H1 (cell line): ENCODE data around the gene SORL1-AS1.

Experiments used
- CTCF ChIA-PET: fragments of 300-600 bp; sonication (Branson Sonifier 250); formaldehyde crosslinking; loops from one replicate; lab custom pipeline; 2021; ENCODE audit not compliant: partially characterized antibody; lab: Charles Lee
- POLR2A ChIA-PET: fragments of 300-600 bp; sonication (Branson Sonifier 250); formaldehyde crosslinking; loops from one replicate; lab custom pipeline; 2021; ENCODE audit warnings: inconsistent platforms; ENCODE audit not compliant: partially characterized antibody; lab: Charles Lee
- DNase-seq, 2 experiments: peaks; one replicate each; pipeline versions ENCODE4 v3.0.0 to v3.0.0-alpha.2; 2010 to 2022; ENCODE audit warnings: low spot score in 2 of 2, low read depth in 1 of 2, mixed read lengths in 1 of 2
- FAIRE-seq: peaks from 2 replicates; lab custom pipeline; 2011; peaks lifted over from hg19 to GRCh38; lab: Jason Lieb, UNC
- H2AFZ ChIP-seq: 2 replicates; pipeline ENCODE4 v1.8.1; 2012; ENCODE audit warnings: low read length, inconsistent platforms
- H2AK5ac ChIP-seq: 2 replicates; pipeline ENCODE4 v1.6.1; 2013; ENCODE audit warnings: low read depth, low read length
- H2BK120ac ChIP-seq: replicated peaks from 2 replicates; pipeline ENCODE3; 2013; ENCODE audit warnings: low read depth, low read length, inconsistent platforms
- H2BK12ac ChIP-seq: 2 replicates; pipeline ENCODE4 v1.6.1; 2013; ENCODE audit warnings: low read depth, low read length
- H2BK15ac ChIP-seq: 2 replicates; pipeline ENCODE4 v1.6.1; 2013; ENCODE audit warnings: low read length
- H2BK20ac ChIP-seq: 2 replicates; pipeline ENCODE4 v1.6.1; 2013; ENCODE audit warnings: low read length
- H2BK5ac ChIP-seq: 2 replicates; pipeline ENCODE4 v1.6.1; 2013; ENCODE audit warnings: low read depth, low read length
- H3K14ac ChIP-seq: 2 replicates; pipeline ENCODE4 v1.6.1; 2013; ENCODE audit warnings: inconsistent platforms; ENCODE audit not compliant: insufficient read length
- H3K18ac ChIP-seq: 2 replicates; pipeline ENCODE4 v1.6.1; 2013; ENCODE audit warnings: low read length; ENCODE audit errors: extremely low read depth
- H3K23ac ChIP-seq: 2 replicates; pipeline ENCODE4 v1.6.1; 2013; ENCODE audit warnings: inconsistent platforms; ENCODE audit not compliant: insufficient read length
- H3K23me2 ChIP-seq: 2 replicates; pipeline ENCODE4 v1.6.1; 2013; ENCODE audit warnings: low read depth, low read length
- H3K27ac ChIP-seq: 2 replicates; pipeline ENCODE4 v1.6.1; 2011; ENCODE audit warnings: low read depth, low read length, inconsistent platforms
- H3K27me3 ChIP-seq, 4 experiments: replicated peaks in 1 of 4; 1 replicate in 1 of 4; 2 replicates in 3 of 4; pipeline versions ENCODE4 v1.6.1 to v1.8.1; 2011 to 2013; ENCODE audit warnings: low read length in 3 of 4, mild to moderate bottlenecking in 3 of 4, inconsistent platforms in 2 of 4, mixed read lengths in 2 of 4, moderate library complexity in 1 of 4; ENCODE audit not compliant: control insufficient read depth in 3 of 4, insufficient read depth in 3 of 4; ENCODE audit errors: extremely low read depth in 1 of 4
- H3K36me3 ChIP-seq, 4 experiments: 2 replicates each; pipeline versions ENCODE4 v1.6.1 to v1.8.1; 2011 to 2013; ENCODE audit warnings: mild to moderate bottlenecking in 4 of 4, low read length in 3 of 4, moderate library complexity in 2 of 4, control low read depth in 1 of 4, inconsistent platforms in 1 of 4; ENCODE audit not compliant: insufficient read depth in 4 of 4, control insufficient read depth in 2 of 4
- H3K4ac ChIP-seq: replicated peaks from 2 replicates; pipeline ENCODE3; 2013; ENCODE audit warnings: low read length, low read depth, mixed read lengths, inconsistent platforms; ENCODE audit not compliant: insufficient read length
- H3K4me1 ChIP-seq, 4 experiments: replicated peaks in 1 of 4; 1 replicate in 1 of 4; 2 replicates in 3 of 4; pipeline versions ENCODE4 v1.6.1 to v1.8.1; 2011 to 2013; ENCODE audit warnings: low read length in 3 of 4, inconsistent platforms in 2 of 4, mixed read lengths in 1 of 4; ENCODE audit not compliant: insufficient read depth in 4 of 4, control insufficient read depth in 3 of 4
- H3K4me2 ChIP-seq, 2 experiments: 2 replicates each; pipeline versions ENCODE4 v1.6.1 to v1.8.1; 2011 to 2013; ENCODE audit warnings: low read depth in 2 of 2, low read length in 2 of 2, control low read depth in 1 of 2, inconsistent platforms in 1 of 2, mild to moderate bottlenecking in 1 of 2; ENCODE audit not compliant: insufficient read depth in 1 of 2
- H3K4me3 ChIP-seq, 4 experiments: fragments of 200-600, 300-600 bp in 1 of 4; sonication (generic), shearing (Covaris generic), sonication (Bioruptor Twin) in 1 of 4; 2 replicates each; pipeline versions ENCODE4 v1.5.1 to v1.8.1; 2011 to 2016; ENCODE audit warnings: low read length in 4 of 4, low read depth in 3 of 4, control low read depth in 2 of 4, inconsistent platforms in 2 of 4, mild to moderate bottlenecking in 2 of 4, mixed read lengths in 1 of 4, moderate library complexity in 1 of 4; ENCODE audit not compliant: insufficient read depth in 2 of 4; ENCODE audit errors: extremely low read depth in 1 of 4
- H3K56ac ChIP-seq: replicated peaks from 2 replicates; pipeline ENCODE3; 2013; ENCODE audit warnings: low read depth, mild to moderate bottlenecking, mixed read lengths, low read length, inconsistent platforms; ENCODE audit not compliant: insufficient read length
- H3K79me1 ChIP-seq: 2 replicates; pipeline ENCODE4 v1.6.1; 2013; ENCODE audit warnings: low read depth, low read length, control low read depth
- H3K79me2 ChIP-seq, 2 experiments: 2 replicates each; pipeline versions ENCODE4 v1.6.1 to v1.8.1; 2012 to 2013; ENCODE audit warnings: low read length in 2 of 2, mild to moderate bottlenecking in 2 of 2, inconsistent platforms in 1 of 2; ENCODE audit not compliant: insufficient read depth in 2 of 2, control insufficient read depth in 1 of 2
- H3K9ac ChIP-seq, 4 experiments: replicated peaks in 1 of 4; 1 replicate in 1 of 4; 2 replicates in 3 of 4; pipeline versions ENCODE4 v1.6.1 to v1.8.1; 2011 to 2013; ENCODE audit warnings: low read depth in 3 of 4, low read length in 3 of 4, control low read depth in 2 of 4, mild to moderate bottlenecking in 2 of 4, moderate library complexity in 2 of 4, inconsistent platforms in 1 of 4; ENCODE audit errors: extremely low read depth in 1 of 4
- H3K9me3 ChIP-seq, 2 experiments: 2 replicates each; pipeline versions ENCODE4 v1.6.1 to v1.8.1; 2012 to 2013; ENCODE audit warnings: mild to moderate bottlenecking in 2 of 2, moderate library complexity in 2 of 2, control low read depth in 1 of 2, inconsistent platforms in 1 of 2, low read depth in 1 of 2, low read length in 1 of 2, mixed read lengths in 1 of 2; ENCODE audit not compliant: insufficient read depth in 2 of 2
- H4K20me1 ChIP-seq, 2 experiments: replicated peaks in 1 of 2; 2 replicates each; pipeline versions ENCODE3 to v1.8.1; 2011 to 2013; ENCODE audit warnings: inconsistent platforms in 2 of 2, low read length in 2 of 2, mild to moderate bottlenecking in 1 of 2; ENCODE audit not compliant: insufficient read depth in 2 of 2, control insufficient read depth in 1 of 2
- H4K5ac ChIP-seq: 2 replicates; pipeline ENCODE4 v1.6.1; 2013; ENCODE audit warnings: low read length, low read depth, mixed read lengths, inconsistent platforms; ENCODE audit not compliant: insufficient read length
- H4K8ac ChIP-seq: 2 replicates; pipeline ENCODE4 v1.8.0; 2013; ENCODE audit warnings: mild to moderate bottlenecking, moderate library complexity, low read length, inconsistent platforms; ENCODE audit not compliant: insufficient read depth; ENCODE audit errors: extremely low read depth
- H4K91ac ChIP-seq: replicated peaks from 2 replicates; pipeline ENCODE3; 2013; ENCODE audit warnings: low read length, mixed read lengths, inconsistent platforms; ENCODE audit not compliant: insufficient read length
- ATF2 ChIP-seq: IDR thresholded peaks from 2 replicates; pipeline ENCODE4 v1.6.1; 2012; ENCODE audit warnings: low read length, inconsistent platforms
- ATF3 ChIP-seq: IDR thresholded peaks from 2 replicates; pipeline ENCODE4 v1.6.1; 2011; ENCODE audit warnings: low read depth, mild to moderate bottlenecking, low read length; ENCODE audit not compliant: insufficient read depth
- BRCA1 ChIP-seq: IDR thresholded peaks from 2 replicates; pipeline ENCODE4 v1.6.1; 2012; ENCODE audit warnings: low read depth, low read length, improper control_type of control experiment
- HDAC6 ChIP-seq: IDR thresholded peaks from one replicate; pipeline ENCODE4 v1.7.1; 2012; ENCODE audit warnings: low read depth, mild to moderate bottlenecking, inconsistent platforms, low read length, moderate library complexity
- JUN ChIP-seq: IDR thresholded peaks from 2 replicates; pipeline ENCODE4 v1.6.1; 2011; ENCODE audit warnings: low read depth, mild to moderate bottlenecking, improper control_type of control experiment, low read length
- KDM1A ChIP-seq: fragments of 200-600, 300-600 bp; sonication (generic); IDR thresholded peaks from 2 replicates; pipeline ENCODE4 v1.7.1; 2016; ENCODE audit warnings: mild to moderate bottlenecking, low read length, borderline replicate concordance
- POLR2AphosphoS5 ChIP-seq: IDR thresholded peaks from 2 replicates; pipeline ENCODE4 v1.6.1; 2011; ENCODE audit warnings: low read depth, low read length
- POU5F1 ChIP-seq: IDR thresholded peaks from 2 replicates; pipeline ENCODE4 v1.6.1; 2011; ENCODE audit warnings: low read depth, mild to moderate bottlenecking, low read length, moderate library complexity
- ZNF274 ChIP-seq: IDR thresholded peaks from 2 replicates; pipeline ENCODE4 v1.7.0; 2012; ENCODE audit warnings: low read length, borderline replicate concordance; ENCODE audit errors: extremely low read depth
- WGBS, 2 experiments: shearing (Covaris generic) in 1 of 2; methylation state at CpG; one replicate each; pipeline versions ENCODE4 v1.1.6 to v1.1.7; 2013 to 2015; ENCODE audit warnings: low lambda C conversion rate in 2 of 2, mixed read lengths in 2 of 2, inconsistent platforms in 1 of 2, low coverage in 1 of 2, missing lambda C conversion rate in 1 of 2; ENCODE audit not compliant: insufficient replicate concordance in 2 of 2, insufficient coverage in 1 of 2, insufficient read length in 1 of 2; ENCODE audit errors: extremely low coverage in 1 of 2, missing lambda C conversion rate in 1 of 2; 5-methylcytosine and 5-hydroxymethylcytosine counted together

Gene SORL1-AS1

GRCh38 chr11:121444526-121444925 lies 8.2 kb downstream of the SORL1-AS1 start:
- Histone ChIP-seq H2BK5ac (no peak overlapping the region), H3K4ac (no peak overlapping the region), H3K9ac (no peak overlapping the region), H3K79me2 (no peaks in the 10 kb centered on the region), H3K23ac (no peak overlapping the region), H3K27ac (no peak overlapping the region), H2BK120ac (no peak overlapping the region), H4K5ac (no peak overlapping the region), H3K27me3 (no peaks in the 10 kb centered on the region; a peak in 2 of 7 replicates), H2AFZ (no peak overlapping the region), H2BK15ac (no peak overlapping the region), H3K36me3 (no peaks in the 10 kb centered on the region), H3K4me3 (no peak overlapping the region), H3K18ac (no peak overlapping the region), H4K20me1 (no peaks in the 10 kb centered on the region), H3K9me3 (no peaks in the 10 kb centered on the region), H3K56ac (no peak overlapping the region), H3K23me2 (no peaks in the 10 kb centered on the region), H2BK12ac (0 out of 2 replicates have a peak overlapping the region, but pooled peaks have one; percentile 20), H4K91ac (no peak overlapping the region), H3K14ac (no peak overlapping the region), H4K8ac (no peak overlapping the region), H2BK20ac (peak overlapping the region; percentile 50; the same call in 1 of the 2 replicates), H3K4me1 (peaks cover 0 to 12% (median 5%) of the 10 kb centered on the region in 4 experiments; a peak in 6 of 7 replicates), H2AK5ac (no peak overlapping the region), H3K4me2 (no peak overlapping the region), H3K79me1 (no peaks in the 10 kb centered on the region)
- POLR2A ChIA-PET: no interaction called here
- no peak for FAIRE-seq
- no peak for DNase-seq
- no peak for TF ChIP-seq POLR2AphosphoS5
- TF ChIP-seq BRCA1: no peak
- TF ChIP-seq ATF3: no peak
- TF ChIP-seq ZNF274: no peak
- TF ChIP-seq KDM1A: no peak
- no peak for TF ChIP-seq JUN
- no peak for TF ChIP-seq ATF2
- TF ChIP-seq HDAC6: no peak
- TF ChIP-seq POU5F1: no peak
- CTCF ChIA-PET: interaction anchor here (0.9 to 1.8 kb wide), 3 partner anchors 18 to 148 kb away, joined by 3 to 5 read pairs (median 3); no protein-coding TSS in a partner anchor
- WGBS, 2 experiments: 81% methylated on average over 3 of the region's 3 CpGs; no CpG with 5 or more reads in 1 of the 2 experiments
